NB4 (cell line): ENCODE data around the gene MRPL41.

Experiments used
- MYC ChIP-seq: IDR thresholded peaks from 2 replicates; pipeline ENCODE4 v1.6.1; 2011; ENCODE audit warnings: low read depth, low read length
- POLR2A ChIP-seq: IDR thresholded peaks from 2 replicates; pipeline ENCODE4 v1.6.1; 2011; ENCODE audit warnings: mild to moderate bottlenecking; ENCODE audit not compliant: insufficient read length; ENCODE audit errors: extremely low read depth

- no peak for TF ChIP-seq MYC
- no peak for TF ChIP-seq POLR2A
Observed at GRCh38 chr9:137579259-137579604, 27.6 kb downstream of the MRPL41 start.
